Fibroblast of the conjunctiva (primary cell): Measurements from ENCODE around the gene LRGUK.
"Not testable (repeated sequence)": the region's sequence is repeated elsewhere in the genome, so short reads cannot be mapped to it uniquely, and the experiment has no call there.

ENCODE experiments used
- DNase-seq: peaks from one replicate; pipeline ENCODE4 v3.0.0-alpha.2; 2010; ENCODE audit warnings: low read depth

Gene LRGUK

GRCh38 chr7:134245253-134245652 lies 118.1 kb downstream of the LRGUK start:
- no peak for DNase-seq

GRCh38 chr7:134246347-134246746 lies 119.2 kb downstream of the LRGUK start:
- DNase-seq: no peak

- no peak for DNase-seq
Measured at GRCh38 chr7:134246761-134247160, 119.6 kb downstream of the LRGUK start.

GRCh38 chr7:134248196-134248595 lies 121.1 kb downstream of the LRGUK start:
- DNase-seq: no peak

- DNase-seq: no peak
Measured at GRCh38 chr7:134254311-134254710, 127.2 kb downstream of the LRGUK start.

GRCh38 chr7:134255814-134256213 lies 128.7 kb downstream of the LRGUK start:
- no peak for DNase-seq

- DNase-seq: no peak
Measured at GRCh38 chr7:134262322-134262721, 135.2 kb downstream of the LRGUK start.

- no peak for DNase-seq
Measured at GRCh38 chr7:134276951-134277350, 149.8 kb downstream of the LRGUK start.

- no peak for DNase-seq
Measured at GRCh38 chr7:134278502-134279153, 151.5 kb downstream of the LRGUK start.

GRCh38 chr7:134279336-134279735 lies 152.2 kb downstream of the LRGUK start:
- no peak for DNase-seq

- no peak for DNase-seq
Measured at GRCh38 chr7:134279898-134280297, 152.8 kb downstream of the LRGUK start.

GRCh38 chr7:134280508-134280907 lies 153.4 kb downstream of the LRGUK start:
- DNase-seq: no peak

- DNase-seq: no peak
Measured at GRCh38 chr7:134284011-134284410, 156.9 kb downstream of the LRGUK start.

GRCh38 chr7:134284952-134285351 lies 157.8 kb downstream of the LRGUK start:
- DNase-seq: no peak

GRCh38 chr7:134287916-134288659 lies 160.9 kb downstream of the LRGUK start:
- no peak for DNase-seq

- DNase-seq: no peak
Measured at GRCh38 chr7:134289423-134289822, 162.3 kb downstream of the LRGUK start.

GRCh38 chr7:134289841-134290240 lies 162.7 kb downstream of the LRGUK start:
- no peak for DNase-seq

- DNase-seq: peak; percentile 12
Measured at GRCh38 chr7:134290286-134290685, 163.1 kb downstream of the LRGUK start.

GRCh38 chr7:134293002-134293740 lies 166.0 kb downstream of the LRGUK start:
- DNase-seq: no peak

GRCh38 chr7:134295982-134296381 lies 168.8 kb downstream of the LRGUK start:
- not testable (repeated sequence) for DNase-seq

- DNase-seq: no peak
Measured at GRCh38 chr7:134297489-134297888, 170.3 kb downstream of the LRGUK start.

GRCh38 chr7:134298902-134299683 lies 172.0 kb downstream of the LRGUK start:
- no peak for DNase-seq
